Uterus (tissue), 2 donors: ENCODE measurements around the gene KRT85.

Source experiments
- POLR2A ChIP-seq, 2 donors: fragments of 450-650 bp; IDR thresholded peaks; one replicate each; pipeline ENCODE4 v1.6.1; 2016; ENCODE audit warnings: antibody characterized with exemption in 2 of 2, mild to moderate bottlenecking in 1 of 2, moderate library complexity in 1 of 2
- TF ChIP-seq, protein P1 (sequence below), 4 experiments: fragments of 200-600 bp in 2 of 4; fragments of 450-650 bp in 2 of 4; sonication (generic) in 2 of 4; IDR thresholded peaks; one replicate each; pipeline ENCODE4 v1.5.1; 2016 to 2019; ENCODE audit warnings: antibody characterized with exemption in 4 of 4, mild to moderate bottlenecking in 2 of 4, moderate library complexity in 1 of 4

DNA sequence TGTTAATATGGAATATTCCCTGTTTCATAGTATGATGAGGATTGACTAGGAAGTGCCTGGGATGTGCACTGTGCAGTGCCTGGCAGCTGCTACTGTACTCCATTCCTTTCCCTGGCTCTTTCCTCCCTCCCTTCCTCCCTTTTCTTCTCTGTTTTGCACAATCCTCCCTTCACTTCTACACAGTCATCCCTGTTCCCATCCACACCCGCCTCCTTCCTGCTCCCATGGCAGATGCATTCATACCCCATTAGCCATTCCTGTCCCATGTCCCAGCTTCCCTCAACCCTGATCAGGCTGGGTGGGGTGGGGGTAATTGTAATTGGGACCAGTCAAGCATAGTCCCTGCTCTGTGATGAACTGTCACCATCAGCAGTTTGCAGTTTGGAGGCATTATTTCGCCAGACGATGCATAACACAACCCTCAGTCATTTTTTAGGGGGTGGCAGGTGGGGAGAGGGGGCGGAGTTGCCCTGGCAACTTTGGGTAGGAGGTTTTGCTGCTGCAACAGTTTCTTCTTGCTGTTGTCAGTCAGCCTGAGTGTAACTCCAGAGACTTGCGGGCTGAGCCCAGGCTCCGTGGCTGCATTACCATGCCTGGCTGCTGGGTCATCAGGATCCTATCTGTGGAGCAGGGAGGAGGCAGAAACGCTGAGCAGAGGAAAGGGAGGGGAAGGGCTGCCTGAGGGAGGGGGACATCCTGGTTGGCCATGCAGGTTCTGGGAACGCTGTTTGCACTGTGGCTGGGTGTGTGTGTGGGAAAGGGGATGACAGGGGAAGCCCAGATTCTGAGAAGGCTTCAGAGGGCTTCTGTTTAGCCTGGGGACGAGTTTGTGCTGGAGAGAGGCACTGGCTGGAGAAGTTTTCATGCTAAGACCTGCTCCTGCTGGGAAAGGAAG, 22.3 kb upstream of the KRT85 start:
- TF ChIP-seq, protein P1, sequence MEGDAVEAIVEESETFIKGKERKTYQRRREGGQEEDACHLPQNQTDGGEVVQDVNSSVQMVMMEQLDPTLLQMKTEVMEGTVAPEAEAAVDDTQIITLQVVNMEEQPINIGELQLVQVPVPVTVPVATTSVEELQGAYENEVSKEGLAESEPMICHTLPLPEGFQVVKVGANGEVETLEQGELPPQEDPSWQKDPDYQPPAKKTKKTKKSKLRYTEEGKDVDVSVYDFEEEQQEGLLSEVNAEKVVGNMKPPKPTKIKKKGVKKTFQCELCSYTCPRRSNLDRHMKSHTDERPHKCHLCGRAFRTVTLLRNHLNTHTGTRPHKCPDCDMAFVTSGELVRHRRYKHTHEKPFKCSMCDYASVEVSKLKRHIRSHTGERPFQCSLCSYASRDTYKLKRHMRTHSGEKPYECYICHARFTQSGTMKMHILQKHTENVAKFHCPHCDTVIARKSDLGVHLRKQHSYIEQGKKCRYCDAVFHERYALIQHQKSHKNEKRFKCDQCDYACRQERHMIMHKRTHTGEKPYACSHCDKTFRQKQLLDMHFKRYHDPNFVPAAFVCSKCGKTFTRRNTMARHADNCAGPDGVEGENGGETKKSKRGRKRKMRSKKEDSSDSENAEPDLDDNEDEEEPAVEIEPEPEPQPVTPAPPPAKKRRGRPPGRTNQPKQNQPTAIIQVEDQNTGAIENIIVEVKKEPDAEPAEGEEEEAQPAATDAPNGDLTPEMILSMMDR (IDR thresholded peaks at IDR 0.05), result no peak
- TF ChIP-seq POLR2A (IDR thresholded peaks at IDR 0.05), result no peak
